HG02973 (cell line): ENCODE data around the gene C15orf40.
A peak's percentile ranks its signal among the peaks of the same experiment; 100 is the strongest.
"Not testable (repeated sequence)": the region's sequence is repeated elsewhere in the genome, so short reads cannot be mapped to it uniquely, and the experiment has no call there.

Experiments
- ATAC-seq: cut with Tn5 transposase; IDR thresholded peaks from one replicate; pipeline ENCODE4 v1.9.1; 2021; ENCODE audit warnings: moderate library complexity; ENCODE audit not compliant: unreplicated experiment

Gene C15orf40

DNA sequence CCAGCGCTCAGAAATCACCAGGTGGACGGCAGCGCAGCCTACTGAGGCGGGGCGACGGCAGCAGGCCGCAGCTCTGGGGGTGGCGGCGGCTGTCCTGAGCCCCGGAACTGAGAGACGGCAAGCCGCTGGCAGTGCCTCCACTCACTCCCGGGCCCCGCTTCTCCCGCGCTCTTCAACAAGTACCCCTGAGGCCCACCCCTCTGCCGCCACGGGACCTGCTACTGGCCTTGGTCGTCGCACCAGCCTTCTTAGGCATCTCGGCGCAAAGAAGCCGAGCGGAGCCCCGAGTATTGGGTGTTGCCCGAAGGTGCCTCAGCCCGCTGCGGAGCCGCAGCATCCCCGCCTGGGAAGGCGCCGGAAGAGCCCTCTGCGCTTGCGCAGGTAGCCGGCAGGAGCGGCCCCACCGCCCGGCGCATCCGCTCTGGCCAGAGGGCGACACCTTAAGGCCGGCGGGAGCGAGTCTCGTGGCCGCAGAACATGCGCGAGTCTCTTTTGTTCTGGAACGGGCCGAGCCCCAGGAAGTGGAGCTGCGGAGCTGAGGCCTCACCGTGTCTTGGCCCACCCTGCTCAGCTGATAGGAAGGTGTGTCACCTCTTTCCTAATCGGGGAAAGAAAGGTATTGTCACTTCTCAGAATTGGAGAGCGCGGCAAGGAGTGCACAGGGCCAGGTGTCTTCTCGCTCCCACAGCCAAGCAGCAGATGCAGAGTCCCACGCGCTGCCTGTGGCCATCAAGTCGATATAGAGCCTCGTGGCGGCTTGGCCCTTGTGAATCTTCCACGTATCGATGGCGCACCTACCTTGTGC is at the start of gene C15orf40:
TSS of gene C15orf40 (minus strand) at position 369 of the 805 bp plus-strand sequence. CDS start at position 337, 32 bp downstream.
- ATAC-seq = peak; percentile 86

DNA sequence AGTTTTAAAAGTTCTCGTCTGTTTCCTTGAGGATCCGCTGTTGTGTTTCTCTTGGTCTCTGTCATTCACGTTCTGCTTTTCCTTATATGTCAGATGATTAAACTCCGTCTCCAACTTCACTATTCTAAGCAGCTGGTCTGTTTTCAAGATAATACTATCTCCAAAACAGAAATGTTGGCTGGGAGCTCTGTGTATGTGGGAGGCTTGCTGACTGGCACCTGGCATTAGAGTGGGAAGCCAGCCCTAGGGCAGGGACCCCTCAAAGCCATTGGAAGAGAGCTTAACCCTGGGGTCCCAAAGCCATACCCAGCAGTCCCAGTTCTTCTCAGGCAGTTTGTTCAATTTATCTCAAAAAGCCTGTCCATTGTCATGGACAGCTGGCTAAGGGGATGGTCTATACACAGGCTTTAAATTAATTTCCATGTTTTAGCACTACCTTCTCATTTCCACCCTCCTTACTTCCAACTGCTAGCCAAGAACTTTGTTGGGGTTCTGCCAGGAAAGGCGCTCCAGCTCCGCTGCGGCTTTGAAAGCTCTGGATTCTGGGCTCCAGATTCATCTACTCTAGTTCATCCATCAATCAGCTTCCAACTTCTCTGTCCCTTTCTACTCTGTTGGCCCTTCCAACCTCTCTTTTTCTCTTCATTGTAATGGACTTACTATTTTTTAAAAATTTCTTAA is 46.4 kb upstream of the C15orf40 start:
- no peak for ATAC-seq

DNA sequence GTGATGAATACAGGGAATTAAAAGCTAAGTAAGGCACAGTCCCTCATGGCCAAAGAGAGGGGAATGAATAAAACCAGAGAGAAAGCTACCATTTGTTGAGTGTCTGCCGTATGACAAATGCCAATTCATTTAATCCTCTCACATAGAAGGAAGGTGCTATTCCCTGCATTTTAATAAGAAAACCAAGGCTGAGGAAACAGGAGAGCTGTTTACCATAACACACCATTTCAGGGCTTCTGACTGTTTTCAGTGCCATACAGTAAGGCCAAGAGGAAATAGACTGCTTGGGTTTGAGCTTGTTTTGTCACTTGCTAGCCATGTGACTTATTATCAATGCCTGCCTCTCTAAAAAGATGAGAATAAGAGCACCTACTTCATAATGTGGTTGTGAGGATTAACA is 45.6 kb upstream of the C15orf40 start:
- ATAC-seq = no peak

DNA sequence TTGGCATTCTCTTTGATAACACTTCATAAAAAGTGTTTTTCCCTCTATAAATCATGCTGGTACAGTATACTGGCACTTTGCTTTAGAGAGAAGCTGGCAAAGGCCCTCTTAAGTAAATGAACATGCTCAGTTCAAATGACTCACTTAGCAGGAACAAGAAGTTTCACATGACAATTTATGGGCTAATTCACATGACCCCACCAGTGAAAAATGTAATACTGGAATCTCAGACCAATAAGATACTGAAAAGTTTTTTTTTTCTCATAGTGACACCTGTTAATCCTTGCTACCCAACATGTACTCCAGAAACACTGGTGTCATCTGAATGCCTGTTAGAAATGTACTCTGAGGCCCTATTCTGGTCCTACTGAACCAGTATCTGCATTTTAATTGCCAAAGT is 41.7 kb upstream of the C15orf40 start:
- no peak for ATAC-seq

DNA sequence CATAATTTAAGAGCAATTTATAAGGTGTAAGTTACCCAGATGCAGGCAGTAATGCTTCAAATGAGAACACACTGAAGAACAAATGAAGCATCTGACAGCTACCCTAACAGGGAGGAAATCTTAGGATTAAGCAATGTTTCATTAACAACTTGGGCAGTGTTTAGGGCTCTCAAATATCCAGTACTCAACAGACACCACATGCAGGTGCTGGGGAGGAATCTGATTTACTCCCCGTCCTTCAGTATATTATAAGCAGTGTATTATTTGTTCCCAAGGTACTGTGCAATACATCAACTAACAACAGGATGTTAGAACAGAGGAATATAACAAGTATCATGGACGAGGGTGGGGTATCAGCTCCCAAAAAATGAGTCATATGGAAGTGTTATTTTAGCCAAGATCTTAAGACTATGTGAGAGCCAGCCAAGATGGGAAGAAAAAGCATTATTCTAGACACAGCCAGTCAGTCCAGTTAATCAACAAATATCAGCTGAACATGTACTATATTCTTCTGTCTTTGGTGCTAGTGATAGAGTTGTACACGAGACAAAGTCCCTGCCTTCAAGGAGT is 35.2 kb upstream of the C15orf40 start:
- no peak for ATAC-seq

DNA sequence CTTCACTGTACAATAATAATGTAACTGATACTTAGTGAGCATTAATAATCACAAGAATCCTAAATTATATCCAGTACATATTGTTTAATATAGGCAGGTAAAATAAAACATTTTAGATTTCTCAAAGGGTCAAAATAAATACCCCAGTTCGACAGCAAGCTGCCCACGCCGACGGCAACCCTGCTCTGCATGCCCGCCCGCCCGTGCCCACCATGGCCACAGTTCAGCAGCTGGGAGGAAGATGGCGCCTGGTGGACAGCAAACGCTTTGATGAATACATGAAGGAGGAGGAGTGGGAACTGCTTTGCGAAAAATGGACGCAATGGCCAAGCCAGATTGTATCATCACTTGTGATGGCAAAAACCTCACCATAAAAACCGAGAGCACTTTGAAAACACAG is 32.7 kb upstream of the C15orf40 start:
- no peak for ATAC-seq

DNA sequence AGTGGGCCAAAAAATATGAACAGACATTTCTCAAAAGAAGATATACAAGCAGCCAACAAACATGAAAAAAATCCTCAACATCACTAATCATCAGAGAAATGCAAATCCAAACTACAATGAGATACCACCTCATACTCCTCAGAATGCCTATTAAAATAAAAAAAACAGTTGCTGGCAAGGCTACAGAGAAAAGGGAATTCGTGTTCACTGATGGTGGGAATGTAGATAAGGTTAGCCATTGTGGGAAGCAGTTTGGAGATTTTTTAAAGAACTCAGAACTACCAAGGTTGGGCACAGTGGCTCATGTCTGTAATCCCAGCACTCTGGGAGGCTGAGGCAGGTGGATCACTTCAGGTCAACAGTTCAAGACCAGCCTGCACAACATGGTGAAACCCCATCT is 27.8 kb upstream of the C15orf40 start:
- no peak for ATAC-seq

DNA sequence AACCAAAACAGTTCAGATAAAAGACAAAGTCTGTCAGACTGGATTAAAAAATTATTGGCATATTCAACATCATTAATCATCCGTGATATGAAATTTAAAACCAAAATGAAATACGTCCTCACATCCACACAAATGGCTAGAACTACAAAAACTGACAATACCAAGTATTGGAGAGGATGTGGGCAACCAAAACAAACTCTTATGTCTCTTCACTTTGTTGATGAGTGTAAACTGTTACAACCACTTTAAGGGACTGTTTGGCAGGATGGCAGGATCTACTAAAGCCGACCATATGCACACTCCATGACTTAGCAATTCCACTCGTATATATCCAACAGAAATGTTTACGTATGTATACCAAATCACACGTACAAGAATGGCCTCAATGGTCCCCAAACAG is 24.8 kb upstream of the C15orf40 start:
- no peak for ATAC-seq

DNA sequence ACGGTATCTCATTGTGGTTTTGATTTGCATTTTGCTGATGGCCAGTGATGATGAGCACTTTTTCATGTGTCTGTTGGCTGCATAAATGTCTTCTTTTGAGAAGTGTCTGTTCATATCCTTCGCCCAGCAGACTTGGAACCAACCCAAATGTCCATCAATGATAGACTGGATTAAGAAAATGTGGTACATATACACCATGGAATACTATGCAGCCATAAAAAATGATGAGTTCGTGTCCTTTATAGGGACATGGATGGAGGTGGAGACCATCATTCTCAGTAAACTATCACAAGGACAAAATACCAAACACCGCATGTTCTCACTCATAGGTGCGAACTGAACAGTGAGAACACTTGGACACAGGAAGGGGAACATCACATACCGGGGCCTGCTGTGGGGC is 19.8 kb upstream of the C15orf40 start:
- not testable (repeated sequence) for ATAC-seq

DNA sequence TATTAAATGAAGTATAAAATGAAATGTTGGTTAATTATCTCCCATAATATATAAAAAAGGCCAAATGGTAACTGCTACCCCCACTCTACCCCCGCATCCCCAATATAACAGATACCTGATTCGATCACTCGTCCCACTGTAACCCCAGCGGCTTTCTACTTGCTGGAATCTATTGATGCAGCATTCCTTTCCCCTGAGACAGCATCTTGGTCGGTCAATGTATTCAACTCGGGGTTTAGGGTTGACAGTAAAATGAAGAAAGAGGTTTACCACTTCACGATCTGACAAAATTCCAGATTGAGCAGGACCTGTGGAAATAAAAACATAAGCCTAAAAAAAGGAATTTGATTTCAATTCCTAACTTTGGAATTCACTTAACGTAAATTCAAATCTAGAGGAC is 18.6 kb upstream of the C15orf40 start:
- ATAC-seq = no peak

DNA sequence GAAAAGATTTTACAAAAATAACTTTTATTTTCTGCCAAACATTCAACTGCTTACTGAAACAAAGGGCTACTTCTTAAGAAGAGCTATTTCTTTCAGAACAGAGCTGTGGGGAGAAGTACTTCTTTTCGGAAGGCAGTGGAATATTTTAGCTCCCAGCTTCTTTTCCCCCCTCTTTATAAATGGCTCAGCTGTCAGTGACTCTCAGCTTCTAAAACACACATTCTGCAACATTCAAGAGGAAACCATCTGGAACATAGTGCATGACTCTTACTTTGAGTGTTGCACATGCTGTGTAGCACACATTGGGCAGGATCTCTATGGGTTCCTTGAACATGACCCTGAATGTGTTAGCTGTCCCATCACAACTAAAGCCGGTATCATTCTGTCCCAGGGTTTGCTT is 7.0 kb upstream of the C15orf40 start:
- no peak for ATAC-seq

DNA sequence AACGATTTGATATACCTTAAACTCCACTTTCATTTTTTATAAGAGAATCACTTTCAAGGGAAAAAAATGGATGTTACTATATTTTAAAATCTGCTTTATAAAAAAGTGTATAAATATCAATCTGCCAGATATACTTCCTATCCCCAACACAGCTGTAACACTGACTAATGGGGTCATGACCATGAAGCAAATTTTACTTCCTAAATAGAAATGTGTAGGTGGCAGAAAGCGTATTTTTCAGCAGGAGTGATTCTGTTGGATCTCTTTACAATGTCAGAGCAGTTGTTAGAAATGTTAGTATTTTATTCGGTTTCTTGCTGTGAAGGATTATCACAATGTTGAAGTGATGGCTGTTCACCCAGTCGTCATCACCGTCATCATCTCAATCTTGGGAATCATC is 5.5 kb upstream of the C15orf40 start:
- ATAC-seq = no peak

DNA sequence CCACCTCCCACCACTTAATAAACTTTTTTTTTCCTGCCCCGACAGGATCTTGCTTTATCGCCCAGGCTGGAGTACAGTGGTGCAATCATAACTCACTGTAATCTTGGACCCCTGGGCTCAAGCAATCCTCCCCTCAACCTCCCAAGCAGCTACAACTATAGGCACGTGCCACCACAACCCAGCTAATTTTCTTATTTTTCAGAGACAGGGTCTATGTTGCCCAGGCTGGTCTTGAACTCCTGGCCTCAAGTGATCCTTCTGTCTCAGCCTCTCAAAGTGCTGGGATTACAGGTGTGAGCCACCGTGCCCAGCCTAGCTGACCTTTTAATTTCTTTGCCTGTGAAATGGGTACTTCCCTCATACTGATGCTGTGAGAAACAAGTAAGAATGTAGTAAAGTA is 3.9 kb upstream of the C15orf40 start:
- ATAC-seq = no peak

DNA sequence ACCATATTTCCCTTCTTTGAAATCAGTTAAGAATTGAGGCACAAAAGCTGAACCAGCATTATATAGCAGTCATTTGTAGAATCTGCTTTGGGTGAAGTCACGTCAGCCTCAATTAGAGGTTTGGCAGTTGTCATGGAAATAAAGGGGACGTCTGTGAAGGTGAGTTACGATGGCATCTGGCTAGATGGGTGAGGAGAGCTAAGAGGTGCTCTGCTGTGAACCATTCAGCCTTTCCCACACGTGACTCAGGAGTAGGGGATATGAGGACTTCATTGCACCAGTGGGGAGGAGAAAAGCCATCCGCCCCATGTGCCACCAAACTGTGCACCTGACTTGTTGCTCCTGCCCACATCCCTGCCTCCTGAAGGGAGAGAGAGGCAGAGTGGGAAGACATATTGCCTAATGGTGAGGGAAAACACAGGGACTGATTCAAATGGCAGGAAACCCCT is 2.8 kb upstream of the C15orf40 start:
- no peak for ATAC-seq

DNA sequence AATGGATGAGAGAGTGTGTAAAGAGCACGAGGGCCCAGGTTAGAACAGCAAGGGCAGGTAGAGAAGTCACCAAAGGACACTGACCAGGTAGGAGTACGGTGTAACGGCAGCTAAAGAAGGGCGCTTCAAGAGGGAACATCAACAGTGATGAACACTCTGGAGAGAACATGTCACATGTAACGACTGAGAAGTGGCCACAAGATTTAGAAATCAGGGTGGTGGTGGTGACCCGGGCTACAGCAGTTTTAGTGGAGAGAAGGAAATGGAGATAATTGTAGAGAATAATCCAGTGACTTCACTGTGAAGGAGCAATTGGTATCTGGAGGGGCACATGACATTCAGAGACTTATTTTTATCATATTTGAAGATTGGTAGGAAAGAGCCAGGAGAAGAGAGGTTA is 1.2 kb upstream of the C15orf40 start:
- no peak for ATAC-seq

DNA sequence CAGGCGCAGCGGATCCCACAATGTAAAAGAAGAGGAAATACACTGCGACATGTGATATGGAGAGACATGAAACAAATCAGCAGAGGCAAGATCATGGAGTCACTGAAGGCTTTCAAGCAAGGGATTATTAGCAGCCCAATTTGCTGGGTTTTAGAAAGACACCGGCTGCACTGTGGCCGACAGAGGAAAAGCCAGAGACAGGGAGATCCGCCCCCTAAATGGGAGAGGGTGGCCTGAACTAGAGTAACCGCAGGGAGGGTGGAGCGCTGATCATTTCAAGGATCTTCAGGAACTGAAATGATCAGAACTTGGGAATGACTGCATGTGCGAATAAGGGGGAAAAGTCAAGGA is 612 bp upstream of the C15orf40 start:
- no peak for ATAC-seq

DNA sequence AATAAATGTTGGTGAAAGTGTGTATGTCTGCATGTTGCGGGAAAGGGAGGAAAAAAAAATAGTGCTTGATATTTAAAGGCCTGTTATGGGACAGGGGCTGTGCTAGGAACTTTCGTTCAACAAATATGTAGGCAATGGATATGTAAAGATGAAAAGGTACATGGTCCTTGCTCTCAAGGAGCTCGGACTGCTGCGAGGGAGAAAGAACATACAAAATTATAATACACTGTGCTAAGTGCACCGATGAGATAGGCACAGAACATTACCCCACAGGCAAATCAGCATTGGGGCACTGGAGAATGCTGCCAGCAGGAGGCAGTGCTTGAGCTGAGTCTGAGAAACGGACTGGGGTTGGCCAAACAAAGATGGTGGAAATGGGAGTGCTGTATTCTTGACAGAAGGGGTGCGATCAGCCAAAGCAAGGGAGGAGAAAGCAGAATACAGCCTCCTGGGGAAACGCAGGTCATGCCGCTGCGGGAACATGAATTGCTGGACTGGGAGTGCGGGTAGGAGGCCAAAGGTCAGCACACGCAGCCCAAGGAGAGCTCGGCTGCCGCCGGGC is 649 bp downstream of the C15orf40 start:
- peak; percentile 54 for ATAC-seq

DNA sequence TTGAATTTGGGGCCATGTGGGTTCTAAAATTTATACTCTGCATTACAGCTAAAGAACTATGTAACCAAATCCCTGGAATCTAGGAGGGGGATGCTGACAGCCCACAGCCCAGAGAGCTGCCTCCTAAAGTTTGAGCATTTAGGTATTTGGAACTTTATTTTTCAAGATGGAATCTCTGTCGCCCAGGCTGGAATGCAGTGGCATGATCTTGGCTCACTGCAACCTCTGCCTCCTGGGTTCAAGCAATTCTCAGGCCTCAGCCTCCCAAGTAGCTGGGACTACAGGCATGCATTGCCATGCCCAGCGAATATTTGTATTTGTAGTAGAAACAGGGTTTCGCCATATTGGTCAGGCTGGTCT is 10.8 kb downstream of the C15orf40 start:
- ATAC-seq = not testable (repeated sequence)

DNA sequence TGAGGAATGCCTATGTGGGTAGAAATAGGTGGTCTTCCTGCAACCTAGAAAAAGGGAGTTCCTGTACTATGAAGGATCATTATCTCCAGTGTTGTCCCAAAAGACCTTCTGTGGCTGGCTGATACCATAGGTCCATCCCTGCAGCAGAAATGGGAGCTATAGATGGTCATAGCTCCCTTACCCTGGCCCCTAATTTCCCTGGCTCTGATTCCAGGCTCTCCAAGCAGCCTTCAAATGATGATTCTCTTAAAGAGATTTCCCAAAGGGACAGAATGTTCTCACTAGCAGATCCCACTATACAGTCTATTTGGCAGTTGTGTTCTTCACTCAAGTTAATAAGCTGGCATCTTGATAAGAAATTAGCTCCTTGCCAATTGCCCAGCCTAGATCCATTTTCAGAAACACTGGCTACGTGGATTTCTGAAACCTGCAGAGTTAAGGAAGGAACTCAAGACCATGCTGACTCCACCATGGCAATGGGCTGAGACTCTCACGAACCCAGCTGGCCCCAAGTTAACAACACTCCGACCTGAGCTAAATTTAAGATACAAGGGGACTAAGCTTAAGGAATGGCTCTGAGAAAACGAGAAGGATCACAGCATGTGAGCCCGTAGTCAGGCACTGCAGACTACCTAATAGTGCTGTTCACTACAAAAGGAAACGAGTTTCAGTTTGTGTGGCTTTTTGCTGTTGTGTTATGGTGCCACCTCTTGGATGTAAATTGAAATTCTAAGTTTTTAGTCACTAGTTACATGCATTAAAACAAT is 11.4 kb downstream of the C15orf40 start:
- peak; percentile 83 for ATAC-seq

DNA sequence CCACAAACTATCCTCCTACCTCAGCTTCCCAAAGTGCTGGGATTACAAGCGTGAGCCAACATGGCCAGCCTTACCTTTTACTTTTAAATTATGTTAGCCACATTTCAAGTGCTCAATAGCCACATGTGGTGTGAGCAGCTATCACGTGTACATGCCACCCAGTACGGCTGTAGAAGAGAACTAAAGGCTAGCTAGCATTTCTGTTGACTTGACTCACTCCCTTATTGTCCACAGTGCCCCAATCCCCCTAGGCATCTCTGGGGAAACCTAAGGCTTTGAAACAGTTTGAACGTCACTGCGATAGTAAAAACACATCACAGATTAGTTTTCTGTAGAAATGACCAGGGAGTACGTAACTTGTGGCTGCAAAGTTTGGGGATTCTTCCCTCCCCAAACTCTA is 12.0 kb downstream of the C15orf40 start:
- no peak for ATAC-seq

DNA sequence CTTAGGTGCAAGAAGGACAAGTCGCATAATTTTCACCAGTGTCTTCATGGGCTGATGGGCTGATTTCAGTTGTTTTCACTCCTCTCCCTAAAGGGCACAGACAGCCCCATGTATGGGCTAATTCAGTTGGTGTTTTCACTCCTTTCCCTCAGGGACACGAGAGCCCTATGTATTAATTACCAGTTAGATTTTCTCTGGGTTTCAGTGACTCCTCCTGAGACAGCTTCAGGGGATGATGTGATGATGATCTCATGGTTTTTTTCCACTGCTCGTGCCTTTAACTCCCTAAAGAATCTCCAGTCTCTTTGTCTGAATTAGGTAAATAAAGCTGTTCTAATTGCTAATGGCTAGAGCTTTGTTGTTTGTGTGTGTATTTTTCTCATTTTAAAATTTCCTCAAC is 15.5 kb downstream of the C15orf40 start:
- ATAC-seq = no peak
